GM23338 (cell line): ENCODE data around the gene LACC1. TPM values are rescaled to one million over a fixed set of nuclear protein-coding genes. Genes with fewer than 3 reads are reported as not detected.

Source experiments
- ATAC-seq: fragments of 200-7000 bp; cut with Tn5 transposase; 3 replicates; pipeline ENCODE4 v1.9.1; 2020
- DNase-seq: peaks from one replicate; pipeline ENCODE4 v3.0.0-alpha.2; 2015; ENCODE audit warnings: low spot score
- H2AFZ ChIP-seq: fragments of 200-600 bp; sonication (generic); 2 replicates; pipeline ENCODE4 v1.8.0; 2016; ENCODE audit warnings: antibody characterized with exemption, mild to moderate bottlenecking, moderate library complexity
- H3F3A ChIP-seq: fragments of 200-600 bp; sonication (generic); replicated peaks from 2 replicates; pipeline ENCODE4 v1.8.0; 2017; ENCODE audit warnings: antibody characterized with exemption, mixed run types, low read depth
- H3K27ac ChIP-seq: fragments of 200-600 bp; sonication (generic); 2 replicates; pipeline ENCODE4 v1.6.1; 2016; ENCODE audit warnings: low read depth
- H3K27me3 ChIP-seq: fragments of 200-600 bp; sonication (generic); 2 replicates; pipeline ENCODE4 v1.8.0; 2016; ENCODE audit warnings: mild to moderate bottlenecking, mixed run types, moderate library complexity; ENCODE audit not compliant: insufficient read depth
- H3K36me3 ChIP-seq: fragments of 200-600 bp; sonication (generic); 2 replicates; pipeline ENCODE4 v1.8.0; 2016; ENCODE audit warnings: mild to moderate bottlenecking; ENCODE audit not compliant: insufficient read depth
- H3K4me1 ChIP-seq: fragments of 200-600 bp; sonication (generic); 2 replicates; pipeline ENCODE4 v1.8.0; 2016; ENCODE audit warnings: mild to moderate bottlenecking, moderate library complexity; ENCODE audit not compliant: insufficient read depth
- H3K4me2 ChIP-seq: fragments of 200-600 bp; sonication (generic); 2 replicates; pipeline ENCODE4 v1.7.1; 2017; ENCODE audit warnings: mixed run types
- H3K4me3 ChIP-seq: fragments of 200-600 bp; sonication (generic); 2 replicates; pipeline ENCODE4 v1.6.1; 2016; ENCODE audit warnings: mixed run types
- H3K79me2 ChIP-seq: fragments of 200-600 bp; sonication (generic); replicated peaks from 2 replicates; pipeline ENCODE4 v1.8.0; 2017; ENCODE audit warnings: mild to moderate bottlenecking; ENCODE audit not compliant: insufficient read depth
- H3K9me2 ChIP-seq: fragments of 200-600 bp; sonication (generic); 2 replicates; pipeline ENCODE4 v1.8.0; 2017; ENCODE audit not compliant: insufficient read depth
- H4K20me1 ChIP-seq: fragments of 200-600 bp; sonication (generic); replicated peaks from 2 replicates; pipeline ENCODE4 v1.8.0; 2017; ENCODE audit warnings: mild to moderate bottlenecking; ENCODE audit not compliant: insufficient read depth
- H3K27ac Mint-ChIP-seq: 2 replicates; pipeline ENCODE4 v1.8.0; 2020; ENCODE audit warnings: inconsistent platforms, mild to moderate bottlenecking, moderate library complexity, mixed read lengths
- H3K27me3 Mint-ChIP-seq: 3 replicates; pipeline ENCODE4 v1.8.0; 2022; ENCODE audit warnings: low read depth, mild to moderate bottlenecking, moderate library complexity, mixed read lengths, inconsistent platforms; ENCODE audit not compliant: insufficient read depth, poor library complexity
- H3K36me3 Mint-ChIP-seq: 3 replicates; pipeline ENCODE4 v1.8.0; 2021; ENCODE audit warnings: low read depth, mild to moderate bottlenecking, inconsistent platforms, moderate library complexity, mixed read lengths
- H3K4me1 Mint-ChIP-seq: 3 replicates; pipeline ENCODE4 v1.8.0; 2020; ENCODE audit warnings: mild to moderate bottlenecking, inconsistent platforms, mixed read lengths
- H3K4me3 Mint-ChIP-seq: 3 replicates; pipeline ENCODE4 v1.8.0; 2021; ENCODE audit warnings: moderate library complexity, mild to moderate bottlenecking, inconsistent platforms, mixed read lengths
- H3K9me3 Mint-ChIP-seq: 3 replicates; pipeline ENCODE4 v1.8.0; 2020; ENCODE audit warnings: moderate library complexity, mild to moderate bottlenecking, inconsistent platforms, mixed read lengths
- CREB1 ChIP-seq: fragments of 250-450 bp; sonication (Bioruptor Pico); IDR thresholded peaks from 2 replicates; pipeline ENCODE4 v1.5.0; 2020; ENCODE audit warnings: low read depth, mild to moderate bottlenecking, moderate library complexity
- EZH2 ChIP-seq: fragments of 200-600 bp; sonication (generic); IDR thresholded peaks from one replicate; pipeline ENCODE4 v1.8.0; 2017; ENCODE audit warnings: antibody characterized with exemption, mild to moderate bottlenecking, low read depth; ENCODE audit not compliant: unreplicated experiment
- EZH2phosphoT487 ChIP-seq: fragments of 200-600 bp; sonication (generic); IDR thresholded peaks from one replicate; pipeline ENCODE4 v1.8.1; 2018; ENCODE audit warnings: antibody characterized with exemption; ENCODE audit not compliant: unreplicated experiment
- JUNB ChIP-seq: IDR thresholded peaks from one replicate; pipeline ENCODE4 v1.6.1; 2016; ENCODE audit warnings: antibody characterized with exemption; ENCODE audit not compliant: unreplicated experiment
- NANOG ChIP-seq: IDR thresholded peaks from 2 replicates; pipeline ENCODE4 v1.6.1; 2016; ENCODE audit warnings: antibody characterized with exemption, borderline replicate concordance
- POLR2AphosphoS5 ChIP-seq: IDR thresholded peaks from 2 replicates; pipeline ENCODE4 v1.6.1; 2016; ENCODE audit warnings: antibody characterized with exemption, low read depth
- REST ChIP-seq: IDR thresholded peaks from one replicate; pipeline ENCODE4 v1.6.1; 2018; ENCODE audit warnings: antibody characterized with exemption; ENCODE audit not compliant: unreplicated experiment
- STAT1 ChIP-seq: IDR thresholded peaks from one replicate; pipeline ENCODE4 v1.6.1; 2016; ENCODE audit warnings: antibody characterized with exemption; ENCODE audit not compliant: unreplicated experiment
- ZNF114 ChIP-seq: fragments of 250-450 bp; sonication (Bioruptor Pico); IDR thresholded peaks from 2 replicates; pipeline ENCODE4 v1.5.0; 2020; ENCODE audit warnings: mild to moderate bottlenecking, moderate library complexity
- ZNF331 ChIP-seq: fragments of 250-450 bp; sonication (Bioruptor Pico); IDR thresholded peaks from 2 replicates; pipeline ENCODE4 v1.5.0; 2020; ENCODE audit warnings: low read depth, mild to moderate bottlenecking, moderate library complexity
- ZNF462 ChIP-seq: fragments of 250-450 bp; sonication (Bioruptor Pico); IDR thresholded peaks from 2 replicates; pipeline ENCODE4 v1.5.0; 2020; ENCODE audit warnings: mild to moderate bottlenecking, moderate library complexity
- polyA plus RNA-seq: library from polyadenylated mRNA; unstranded; fragments of >200 nt; fragmentation: Nextera tagmentation; extraction: Ambion mirVana; gene quantifications from 2 replicates; pipeline ENCODE4 v1.2.1, GENCODE V29; 2016
- total RNA-seq: library from RNA; depleted of rRNA; stranded (reverse); fragments of >200 nt; shearing (Covaris generic); gene quantifications from 2 replicates; pipeline ENCODE4 v1.2.3, GENCODE V29; 2014
- TF ChIP-seq, protein P1 (sequence below): IDR thresholded peaks from 2 replicates; pipeline ENCODE4 v1.6.1; 2016; ENCODE audit warnings: antibody characterized with exemption

The LACC1 gene
- total and polyA plus RNA-seq, 2 experiments from 2014 or later = 4.4 to 4.6 TPM

GRCh38 chr13:43880926-43881325 lies 1.2 kb downstream of the LACC1 start:
- H3K36me3 ChIP-seq = no peaks in the 10 kb centered on the region
- DNase-seq = no peak
- Mint-ChIP-seq H3K4me3 (no peak overlapping the region), H3K9me3 (no peaks in the 10 kb centered on the region), H3K27me3 (peaks cover 5% of the 10 kb centered on the region), H3K36me3 (no peaks in the 10 kb centered on the region), H3K4me1 (peaks cover 36% of the 10 kb centered on the region), H3K27ac (no peak overlapping the region)
- TF ChIP-seq ZNF462 (CRISPR knock-in tag) (no peak), STAT1 (no peak), ZNF331 (no peak), NANOG (no peak)
- no peak overlapping the region for H3K4me3 ChIP-seq
- no peaks in the 10 kb centered on the region for H3K9me2 ChIP-seq
- H3F3A ChIP-seq = no peaks in the 10 kb centered on the region
- H3K27me3 ChIP-seq = peaks cover 13% of the 10 kb centered on the region
- no peak overlapping the region for H2AFZ ChIP-seq
- ATAC-seq = no peak
- peaks cover 23% of the 10 kb centered on the region for H3K4me1 ChIP-seq
- H3K27ac ChIP-seq = no peak overlapping the region
- no peaks in the 10 kb centered on the region for H4K20me1 ChIP-seq
- peak overlapping the region; percentile 83; the same call in 1 of the 2 replicates for H3K4me2 ChIP-seq
- H3K79me2 ChIP-seq = no peaks in the 10 kb centered on the region; the same call in 1 of the 2 replicates

DNA sequence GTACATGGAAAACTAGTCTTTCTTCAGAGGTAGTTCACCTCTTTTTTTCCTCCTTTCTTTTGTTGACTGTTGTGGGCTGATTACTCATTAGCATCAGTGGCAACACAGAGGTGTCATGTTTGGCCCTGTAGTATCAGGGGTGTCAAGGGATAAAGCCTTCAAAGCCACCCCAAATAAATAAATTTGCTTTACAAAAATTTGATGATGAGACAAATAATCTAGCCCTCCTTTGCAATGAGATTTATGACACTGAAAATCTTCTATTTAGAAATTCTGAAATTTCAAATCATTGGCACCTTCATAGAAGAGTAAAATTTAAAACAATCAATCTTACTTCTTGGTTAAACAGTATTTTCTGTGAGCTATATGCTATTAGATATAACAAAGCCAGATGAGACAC lies 1.9 kb downstream of the LACC1 start:
- Histone ChIP-seq H3F3A (no peaks in the 10 kb centered on the region), H3K9me2 (no peaks in the 10 kb centered on the region), H3K36me3 (no peaks in the 10 kb centered on the region), H3K4me3 (no peak overlapping the region), H3K27me3 (peaks cover 13% of the 10 kb centered on the region), H3K79me2 (no peaks in the 10 kb centered on the region; the same call in 1 of the 2 replicates), H4K20me1 (no peaks in the 10 kb centered on the region), H2AFZ (no peak overlapping the region), H3K4me1 (peaks cover 23% of the 10 kb centered on the region), H3K4me2 (peak overlapping the region; percentile 83; the same call in 1 of the 2 replicates), H3K27ac (no peak overlapping the region)
- H3K27ac Mint-ChIP-seq = no peak overlapping the region
- no peaks in the 10 kb centered on the region for H3K9me3 Mint-ChIP-seq
- peaks cover 5% of the 10 kb centered on the region for H3K27me3 Mint-ChIP-seq
- no peak for DNase-seq
- no peak for ATAC-seq
- H3K4me1 Mint-ChIP-seq = peaks cover 35% of the 10 kb centered on the region
- no peak overlapping the region for H3K4me3 Mint-ChIP-seq
- no peaks in the 10 kb centered on the region for H3K36me3 Mint-ChIP-seq
- TF ChIP-seq STAT1 (no peak), POLR2AphosphoS5 (no peak), CREB1 (CRISPR knock-in tag) (no peak), REST (no peak), ZNF331 (no peak), JUNB (no peak), ZNF114 (CRISPR knock-in tag) (no peak), EZH2phosphoT487 (no peak), EZH2 (no peak)
- TF ChIP-seq, protein P1, sequence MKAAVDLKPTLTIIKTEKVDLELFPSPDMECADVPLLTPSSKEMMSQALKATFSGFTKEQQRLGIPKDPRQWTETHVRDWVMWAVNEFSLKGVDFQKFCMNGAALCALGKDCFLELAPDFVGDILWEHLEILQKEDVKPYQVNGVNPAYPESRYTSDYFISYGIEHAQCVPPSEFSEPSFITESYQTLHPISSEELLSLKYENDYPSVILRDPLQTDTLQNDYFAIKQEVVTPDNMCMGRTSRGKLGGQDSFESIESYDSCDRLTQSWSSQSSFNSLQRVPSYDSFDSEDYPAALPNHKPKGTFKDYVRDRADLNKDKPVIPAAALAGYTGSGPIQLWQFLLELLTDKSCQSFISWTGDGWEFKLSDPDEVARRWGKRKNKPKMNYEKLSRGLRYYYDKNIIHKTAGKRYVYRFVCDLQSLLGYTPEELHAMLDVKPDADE = no peak
